Thyroid gland (tissue), 4 donors: ENCODE results near the gene GRWD1. TPM values are rescaled to one million over a fixed set of nuclear protein-coding genes. Genes with fewer than 3 reads are reported as not detected.

Experiments
- DNase-seq, 2 donors: peaks; one replicate each; pipeline ENCODE4 v3.0.0-alpha.2; 2019
- H3K27ac ChIP-seq, 3 donors: fragments of 200-600 bp; sonication (generic); 1 replicate in 2 of 3; 2 replicates in 1 of 3; pipeline ENCODE4 v1.5.1; 2016 to 2019; ENCODE audit warnings: mild to moderate bottlenecking in 1 of 3, moderate library complexity in 1 of 3
- H3K27me3 ChIP-seq: fragments of 200-600 bp; sonication (generic); one replicate; pipeline ENCODE4 v1.5.1; 2019
- H3K36me3 ChIP-seq, 2 donors: fragments of 200-600 bp; sonication (generic); one replicate each; pipeline ENCODE4 v1.5.1; 2016 to 2019
- H3K4me1 ChIP-seq, 2 donors: fragments of 200-600 bp; sonication (generic); one replicate each; pipeline ENCODE4 v1.5.1; 2017 to 2019
- H3K4me3 ChIP-seq, 3 donors: fragments of 200-600 bp; sonication (generic); replicated peaks in 1 of 3; 1 replicate in 2 of 3; 2 replicates in 1 of 3; pipeline ENCODE4 v1.5.1; 2016; ENCODE audit warnings: mild to moderate bottlenecking in 1 of 3
- H3K9me3 ChIP-seq: fragments of 200-600 bp; sonication (generic); one replicate; pipeline ENCODE4 v1.5.1; 2017
- POLR2A ChIP-seq, 2 donors: fragments of 450-650 bp; IDR thresholded peaks; one replicate each; pipeline ENCODE4 v1.6.1; 2017; ENCODE audit warnings: antibody characterized with exemption in 2 of 2, mild to moderate bottlenecking in 2 of 2, moderate library complexity in 1 of 2
- WGBS, 2 donors: methylation state at CpG; one replicate each; pipeline ENCODE4 v1.1.5; 2017; 5-methylcytosine and 5-hydroxymethylcytosine counted together
- intact Hi-C: fragments of 100-400 bp; cut with DNase I; formaldehyde crosslinking; loops from one replicate; pipeline ENCODE4 v1.15.1; 2023
- total RNA-seq, 4 donors: library from RNA; depleted of rRNA; stranded (reverse); fragments of >200 nt; gene quantifications; one replicate each; pipeline ENCODE4 v1.2.3, GENCODE V29; 2016
- TF ChIP-seq, protein P1 (sequence below), 6 experiments: fragments of 200-600 bp in 3 of 6; fragments of 450-650 bp in 3 of 6; sonication (generic) in 3 of 6; IDR thresholded peaks; one replicate each; pipeline ENCODE4 v1.5.1; 2016 to 2019; ENCODE audit warnings: antibody characterized with exemption in 6 of 6, mild to moderate bottlenecking in 2 of 6, inconsistent platforms in 1 of 6, moderate library complexity in 1 of 6

Gene GRWD1
- total RNA-seq, 4 donors from 2014 or later = 22.4 to 40.5 (median 29.1) TPM

DNA sequence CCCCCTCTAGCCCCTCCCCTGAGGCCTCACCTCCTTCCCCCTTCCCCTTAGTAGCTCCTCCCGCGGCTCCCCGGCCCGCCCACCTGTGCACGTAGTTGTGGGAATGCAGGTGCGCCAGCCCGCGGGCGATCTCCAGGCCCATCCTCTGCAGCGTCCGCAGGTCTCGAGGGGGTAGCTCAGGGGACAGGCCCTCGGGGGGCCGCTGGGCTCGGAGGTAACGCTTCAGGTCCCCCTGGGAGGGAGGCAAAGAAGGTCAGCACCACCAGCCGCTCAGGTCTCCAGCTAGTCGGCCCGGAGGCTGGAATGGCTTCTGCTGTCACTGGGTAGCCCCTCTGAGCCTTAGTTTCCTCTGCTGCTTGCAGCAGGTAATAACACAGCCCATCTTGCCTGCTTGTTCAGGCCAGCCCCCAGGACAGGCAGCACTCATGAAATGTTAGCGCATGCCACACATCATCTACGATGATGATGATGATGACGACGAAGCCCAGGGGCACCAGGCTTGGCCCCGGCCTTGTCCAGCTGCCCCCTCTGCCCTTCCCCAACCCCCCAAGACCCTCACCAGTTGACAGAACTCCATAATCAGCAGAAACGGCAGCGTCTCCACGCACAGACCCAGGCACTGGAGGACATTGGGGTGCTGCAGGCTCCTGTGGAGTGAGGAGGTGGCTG lies 56.7 kb downstream of the GRWD1 start:
- no peaks in the 10 kb centered on the region for H3K9me3 ChIP-seq
- H3K4me3 ChIP-seq = peak overlapping the region in 1 of 3 donors; percentile 20
- intact Hi-C loops = no loop called here
- no peaks in the 10 kb centered on the region for H3K36me3 ChIP-seq
- peak overlapping the region in 2 of 3 donors; percentile 27 to 76 for H3K27ac ChIP-seq
- peaks cover 0 to 18% of the 10 kb centered on the region in 2 donors for H3K4me1 ChIP-seq
- 29 to 43% methylated on average over 15 to 27 of the region's 27 CpGs for WGBS, 2 donors
- H3K27me3 ChIP-seq = no peaks in the 10 kb centered on the region
- no peak for DNase-seq
- peak in 1 of 2 donors; percentile 71 for TF ChIP-seq POLR2A (IDR thresholded peaks at IDR 0.05)
- TF ChIP-seq, protein P1, sequence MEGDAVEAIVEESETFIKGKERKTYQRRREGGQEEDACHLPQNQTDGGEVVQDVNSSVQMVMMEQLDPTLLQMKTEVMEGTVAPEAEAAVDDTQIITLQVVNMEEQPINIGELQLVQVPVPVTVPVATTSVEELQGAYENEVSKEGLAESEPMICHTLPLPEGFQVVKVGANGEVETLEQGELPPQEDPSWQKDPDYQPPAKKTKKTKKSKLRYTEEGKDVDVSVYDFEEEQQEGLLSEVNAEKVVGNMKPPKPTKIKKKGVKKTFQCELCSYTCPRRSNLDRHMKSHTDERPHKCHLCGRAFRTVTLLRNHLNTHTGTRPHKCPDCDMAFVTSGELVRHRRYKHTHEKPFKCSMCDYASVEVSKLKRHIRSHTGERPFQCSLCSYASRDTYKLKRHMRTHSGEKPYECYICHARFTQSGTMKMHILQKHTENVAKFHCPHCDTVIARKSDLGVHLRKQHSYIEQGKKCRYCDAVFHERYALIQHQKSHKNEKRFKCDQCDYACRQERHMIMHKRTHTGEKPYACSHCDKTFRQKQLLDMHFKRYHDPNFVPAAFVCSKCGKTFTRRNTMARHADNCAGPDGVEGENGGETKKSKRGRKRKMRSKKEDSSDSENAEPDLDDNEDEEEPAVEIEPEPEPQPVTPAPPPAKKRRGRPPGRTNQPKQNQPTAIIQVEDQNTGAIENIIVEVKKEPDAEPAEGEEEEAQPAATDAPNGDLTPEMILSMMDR (IDR thresholded peaks at IDR 0.05) = no peak

DNA sequence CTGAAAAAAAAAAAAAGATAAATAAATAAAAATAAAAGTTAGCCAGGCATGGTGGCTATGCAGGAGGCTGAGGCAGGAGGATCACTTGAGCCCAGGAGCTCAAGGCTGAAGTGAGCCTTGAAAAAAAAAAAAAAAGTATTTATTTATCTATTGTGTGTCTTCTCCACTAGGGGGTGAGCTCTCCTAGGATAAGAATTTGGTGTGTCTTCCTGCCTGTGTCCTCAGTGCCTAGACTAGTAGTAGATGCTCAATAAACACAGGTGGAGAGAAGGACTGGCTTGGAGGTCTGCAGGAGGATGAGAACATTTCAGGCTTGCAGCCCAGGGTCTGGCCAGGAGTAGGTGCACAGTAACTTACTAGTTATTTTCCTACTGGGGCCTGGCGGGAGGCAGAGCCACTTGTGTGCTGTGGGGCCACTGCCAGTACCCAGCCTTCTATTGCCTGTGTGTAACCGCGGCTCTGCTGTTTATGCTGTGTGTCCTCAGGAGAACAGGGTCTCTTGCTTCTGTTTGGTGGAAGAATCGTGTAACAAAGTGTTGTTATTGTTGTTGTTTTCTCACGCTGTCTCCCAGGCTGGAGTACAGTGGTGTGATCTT lies 60.5 kb downstream of the GRWD1 start:
- Histone ChIP-seq H3K9me3 (no peaks in the 10 kb centered on the region), H3K27me3 (no peaks in the 10 kb centered on the region), H3K4me3 (no peak overlapping the region), H3K4me1 (peaks cover 3 to 16% of the 10 kb centered on the region in 2 donors), H3K36me3 (no peaks in the 10 kb centered on the region), H3K27ac (no peak overlapping the region)
- no peak for DNase-seq
- TF ChIP-seq, protein P1 (IDR thresholded peaks at IDR 0.05) = peak in 5 of 6 experiments; percentile 16 to 70 (median 46)
- no peak for TF ChIP-seq POLR2A (IDR thresholded peaks at IDR 0.05)
- 70 to 93% methylated on average over 5 of the region's 5 CpGs for WGBS, 2 donors
- intact Hi-C loops = loop anchor here (5.0 kb wide), 1 partner anchor 81 kb away; no protein-coding TSS in a partner anchor

Other genes with a start within 250 kb of the GRWD1 start
- 10 to 100 TPM; 37.0 to 58.9 (median 57.7) TPM for gene CARD8, start 190.1 kb upstream of the GRWD1 start, total RNA-seq
- 10 to 100 TPM in 1 of 4 donors, 1 to 10 TPM in 3; 5.3 to 11.7 (median 6.1) TPM for gene ZNF114, start 175.9 kb upstream of the GRWD1 start, total RNA-seq
- 10 to 100 TPM; 14.0 to 19.3 (median 14.9) TPM for gene EMP3, start 120.4 kb upstream of the GRWD1 start, total RNA-seq
- gene TMEM143, start 82.0 kb upstream of the GRWD1 start, total RNA-seq = 10 to 100 TPM in 1 of 4 donors, 1 to 10 TPM in 3; 6.3 to 12.6 (median 9.2) TPM
- not detected for gene SYNGR4, start 81.6 kb upstream of the GRWD1 start, total RNA-seq
- 100 to 1,000 TPM; 121 to 160 (median 141) TPM for gene KDELR1, start 54.4 kb upstream of the GRWD1 start, total RNA-seq
- 1 to 10 TPM in 1 of 4 donors, under 1 TPM in 3; 0.56 to 2.2 (median 0.84) TPM for gene GRIN2D, start 52.3 kb upstream of the GRWD1 start, total RNA-seq
- 1 to 10 TPM; 1.2 to 1.9 (median 1.4) TPM for gene KCNJ14, start 9.6 kb downstream of the GRWD1 start, total RNA-seq
- gene CYTH2, start 23.4 kb downstream of the GRWD1 start, total RNA-seq = 100 to 1,000 TPM in 2 of 4 donors, 10 to 100 TPM in 2; 91.6 to 232 (median 139) TPM
- gene LMTK3, start 65.9 kb downstream of the GRWD1 start, total RNA-seq = 1 to 10 TPM; 3.0 to 7.1 (median 4.6) TPM
- gene SULT2B1, start 106.2 kb downstream of the GRWD1 start, total RNA-seq = under 1 TPM in 3 of 4 donors, not detected in 1; 0.54 to 0.88 (median 0.78) TPM
- under 1 TPM in 1 of 4 donors, not detected in 3; 0.67 TPM for gene SPACA4, start 160.8 kb downstream of the GRWD1 start, total RNA-seq
- gene FAM83E, start 169.1 kb downstream of the GRWD1 start, total RNA-seq = not detected
- gene RPL18, start 173.2 kb downstream of the GRWD1 start, total RNA-seq = 1,000 to 10,000 TPM; 1,845 to 2,426 (median 1,951) TPM
- gene SPHK2, start 173.5 kb downstream of the GRWD1 start, total RNA-seq = 10 to 100 TPM; 17.1 to 45.4 (median 31.4) TPM
- 10 to 100 TPM; 18.9 to 32.8 (median 25.1) TPM for gene DBP, start 191.4 kb downstream of the GRWD1 start, total RNA-seq
- gene CA11, start 200.2 kb downstream of the GRWD1 start, total RNA-seq = 10 to 100 TPM in 1 of 4 donors, 1 to 10 TPM in 3; 4.6 to 13.4 (median 6.3) TPM
- 1 to 10 TPM in 1 of 4 donors, under 1 TPM in 2, not detected in 1; 0.45 to 1.2 (median 0.78) TPM for gene NTN5, start 227.0 kb downstream of the GRWD1 start, total RNA-seq
- 1 to 10 TPM in 1 of 4 donors, under 1 TPM in 1, not detected in 2; 0.27 to 1.3 TPM for gene FUT2, start 250.0 kb downstream of the GRWD1 start, total RNA-seq